ENCODE results near the gene EPM2A.

DNA sequence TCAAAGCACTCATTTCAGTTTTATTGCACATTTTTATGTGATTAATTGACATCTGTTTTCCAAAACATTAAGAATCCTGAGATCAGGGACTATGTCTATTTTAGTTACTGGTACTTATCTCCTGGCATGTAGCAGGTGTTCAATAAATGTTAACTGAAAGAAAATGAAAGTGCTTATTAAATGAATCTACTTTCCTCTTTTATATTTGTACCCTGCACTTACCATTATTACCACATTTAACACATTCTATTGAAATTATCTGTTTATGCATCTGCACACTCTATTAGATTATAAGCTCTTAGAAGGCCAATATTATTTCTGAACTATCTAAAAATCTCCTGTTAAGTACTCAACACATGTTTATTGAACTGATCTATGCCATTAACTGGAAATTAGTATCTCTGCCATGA lies 131.9 kb downstream of the EPM2A start:
- TF ChIP-seq CTCF (IDR thresholded peaks at IDR 0.05) = no peak
- TF ChIP-seq EZH2 (IDR thresholded peaks at IDR 0.05) = no peak
- no peak for TF ChIP-seq EZH2phosphoT487 (IDR thresholded peaks at IDR 0.05)
